Measurements from ENCODE around the gene TMEM170B.

The TMEM170B gene, protein sequence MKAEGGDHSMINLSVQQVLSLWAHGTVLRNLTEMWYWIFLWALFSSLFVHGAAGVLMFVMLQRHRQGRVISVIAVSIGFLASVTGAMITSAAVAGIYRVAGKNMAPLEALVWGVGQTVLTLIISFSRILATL
- 5.1 to 9.4 reads per million in 2 experiments for total RNA-seq

DNA sequence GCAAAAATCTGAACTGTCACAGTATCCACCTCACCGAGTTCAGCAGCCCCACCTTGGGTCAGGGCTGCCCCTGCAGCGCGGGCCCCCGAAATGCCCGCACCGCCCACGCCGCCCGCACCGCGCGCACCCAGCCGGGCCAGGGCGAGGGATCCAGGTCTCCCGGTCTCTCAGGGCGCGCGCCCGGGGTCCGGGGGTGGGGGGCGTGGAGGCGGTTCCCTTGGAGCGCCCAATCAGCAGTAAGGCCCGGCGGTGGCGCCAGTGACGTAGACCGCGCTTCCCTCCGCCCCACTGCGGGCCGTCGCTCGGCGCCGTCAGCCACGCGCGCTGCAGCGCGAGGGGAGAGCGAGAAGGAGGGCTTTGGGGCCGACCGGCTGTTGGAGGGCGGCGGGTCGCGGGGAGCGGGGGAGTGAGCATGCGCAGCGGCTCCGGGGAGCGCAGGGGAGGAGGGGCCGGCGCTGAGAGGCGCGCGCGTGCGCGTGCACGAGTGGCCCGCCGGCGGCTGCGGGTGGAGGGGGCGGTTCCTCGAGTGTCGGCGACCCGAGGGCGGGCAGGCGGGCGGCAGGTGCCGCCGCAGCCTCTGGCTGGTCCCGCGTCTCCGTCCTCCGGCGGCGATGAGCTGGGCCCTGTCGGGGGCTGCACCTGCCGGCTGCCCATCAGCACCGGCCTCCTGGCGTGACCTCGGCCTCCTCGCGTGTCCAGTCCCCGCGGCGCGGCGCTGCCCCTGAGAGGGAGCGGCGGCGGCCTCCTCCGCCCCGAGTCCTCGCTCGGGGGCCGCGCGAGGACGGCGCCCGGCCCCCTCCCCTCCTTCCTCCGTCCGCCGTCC is at the start of gene TMEM170B:
Gene TMEM170B, plus strand, starts transcription at position 521 of the 823 bp plus-strand sequence. CDS start 529 bp downstream, outside the sequence.
- peak; percentile 93 for DNase-seq (ENCODE audit: low read depth)

DNA sequence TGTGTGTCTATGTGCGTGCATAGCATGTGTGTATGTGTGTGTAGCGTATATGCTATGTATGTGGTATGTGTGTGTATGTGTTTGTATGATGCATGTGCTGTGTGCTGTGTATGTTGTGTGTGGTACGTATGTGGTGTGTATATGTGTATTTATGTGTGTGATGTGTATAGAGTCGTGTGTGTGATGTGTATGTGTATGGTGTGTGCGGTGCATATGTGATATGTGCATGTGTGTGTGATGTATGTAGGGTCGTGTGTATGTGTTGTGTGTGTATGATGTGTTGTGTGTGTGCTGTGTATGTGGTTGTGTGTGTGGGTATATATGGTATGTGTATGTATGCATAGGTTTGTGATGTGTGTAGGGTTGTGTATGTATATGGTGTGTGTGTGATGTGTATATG is 46.6 kb upstream of the TMEM170B start:
- DNase-seq (ENCODE audit: low read depth): no peak

DNA sequence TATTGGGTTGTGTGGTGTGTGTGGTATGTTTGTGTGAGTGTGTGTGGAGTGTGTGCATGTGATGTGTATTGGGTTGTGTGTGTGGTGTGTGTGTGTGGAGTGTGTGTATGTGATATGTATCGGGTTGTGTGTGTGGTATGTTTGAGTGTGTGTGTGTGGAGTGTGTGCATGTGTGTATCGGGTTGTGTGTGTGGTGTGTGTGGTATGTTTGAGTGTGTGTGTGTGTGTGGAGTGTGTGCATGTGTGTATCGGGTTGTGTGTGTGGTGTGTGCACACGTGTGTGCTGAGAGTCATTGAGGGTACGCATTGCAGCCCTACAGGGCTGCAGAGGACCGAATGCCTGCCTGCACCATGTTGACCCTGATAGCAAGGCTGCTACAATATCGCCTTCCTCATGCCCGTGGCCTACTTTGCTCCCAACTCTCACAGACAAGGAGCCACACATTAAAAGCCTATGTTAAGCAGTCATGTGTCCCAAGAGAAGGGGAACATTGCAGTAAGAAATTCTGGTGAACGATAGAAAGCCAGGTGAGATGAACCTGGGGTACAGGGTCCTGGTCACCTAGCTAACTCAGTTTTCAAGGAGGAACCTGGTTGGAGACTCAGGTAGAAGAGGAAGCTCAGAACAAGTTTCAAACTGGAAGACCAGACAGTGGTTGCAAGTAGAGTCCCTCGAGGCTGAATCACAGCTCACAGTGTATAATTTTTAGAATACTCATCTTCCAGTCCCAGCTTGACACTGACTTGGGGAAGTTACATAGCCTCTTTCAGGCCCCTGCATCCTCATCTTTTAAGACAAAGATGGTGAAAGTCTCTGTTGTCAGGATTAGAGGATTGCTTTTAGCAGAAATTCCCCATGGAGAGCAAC is 45.7 kb upstream of the TMEM170B start:
- no peak for DNase-seq (ENCODE audit: low read depth)

DNA sequence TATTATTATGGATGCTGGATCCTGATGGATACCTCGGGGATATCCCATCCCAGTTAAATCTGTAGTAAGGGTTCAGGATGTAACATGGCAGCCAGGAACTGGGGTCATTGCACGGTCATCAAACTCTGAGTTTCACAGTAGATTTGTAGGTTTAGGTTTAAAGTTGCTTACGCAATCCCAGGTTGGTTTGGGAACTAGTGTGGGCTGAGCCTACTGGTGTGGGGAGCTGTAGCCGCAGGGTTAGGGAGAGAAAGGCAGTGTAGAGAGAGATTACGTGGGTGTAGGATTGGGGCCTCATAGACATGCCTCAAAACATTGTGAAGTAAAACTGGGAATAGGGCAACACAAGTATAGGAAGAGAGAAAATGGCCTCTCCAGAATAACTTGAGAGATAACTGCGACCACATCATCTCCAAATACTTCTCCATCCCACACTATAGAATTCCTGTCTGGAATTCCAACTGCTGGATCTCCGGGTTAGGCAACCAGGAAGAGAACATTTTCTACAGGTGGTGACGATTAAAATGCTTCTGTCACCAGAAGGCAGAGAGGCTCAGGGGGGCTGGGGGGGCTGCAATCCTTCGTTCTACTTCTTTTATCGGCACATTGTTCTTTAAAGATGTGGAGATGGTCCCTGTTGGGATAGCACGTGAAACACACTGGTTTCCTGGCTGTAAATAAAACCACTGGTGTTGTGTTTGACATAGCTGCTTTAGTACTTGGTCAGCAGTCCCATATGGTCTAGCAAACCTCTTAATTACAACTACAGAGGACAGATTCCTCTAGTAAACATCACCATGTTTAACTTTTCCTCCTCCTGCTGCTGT is 44.9 kb upstream of the TMEM170B start:
- no peak for DNase-seq (ENCODE audit: low read depth)

DNA sequence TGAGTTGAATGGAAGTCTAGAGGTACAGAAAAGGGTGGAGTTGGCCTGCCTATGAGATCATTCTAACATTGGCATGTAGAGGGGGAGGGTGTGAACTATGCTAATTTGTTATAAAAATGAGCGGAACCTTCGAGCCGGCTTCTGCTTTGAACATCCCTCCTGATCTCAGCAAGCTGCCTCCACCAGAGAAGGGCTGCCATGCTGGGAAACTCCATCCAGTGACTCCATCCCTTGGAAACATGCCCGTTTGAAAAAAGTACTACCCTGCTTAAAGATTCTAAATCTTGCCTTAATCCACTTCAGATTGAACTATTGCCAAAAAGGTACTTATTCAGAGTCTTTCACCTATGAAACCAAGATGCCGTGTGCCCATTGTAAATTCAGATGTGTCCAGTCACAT is 43.6 kb upstream of the TMEM170B start:
- no peak for DNase-seq (ENCODE audit: low read depth)

DNA sequence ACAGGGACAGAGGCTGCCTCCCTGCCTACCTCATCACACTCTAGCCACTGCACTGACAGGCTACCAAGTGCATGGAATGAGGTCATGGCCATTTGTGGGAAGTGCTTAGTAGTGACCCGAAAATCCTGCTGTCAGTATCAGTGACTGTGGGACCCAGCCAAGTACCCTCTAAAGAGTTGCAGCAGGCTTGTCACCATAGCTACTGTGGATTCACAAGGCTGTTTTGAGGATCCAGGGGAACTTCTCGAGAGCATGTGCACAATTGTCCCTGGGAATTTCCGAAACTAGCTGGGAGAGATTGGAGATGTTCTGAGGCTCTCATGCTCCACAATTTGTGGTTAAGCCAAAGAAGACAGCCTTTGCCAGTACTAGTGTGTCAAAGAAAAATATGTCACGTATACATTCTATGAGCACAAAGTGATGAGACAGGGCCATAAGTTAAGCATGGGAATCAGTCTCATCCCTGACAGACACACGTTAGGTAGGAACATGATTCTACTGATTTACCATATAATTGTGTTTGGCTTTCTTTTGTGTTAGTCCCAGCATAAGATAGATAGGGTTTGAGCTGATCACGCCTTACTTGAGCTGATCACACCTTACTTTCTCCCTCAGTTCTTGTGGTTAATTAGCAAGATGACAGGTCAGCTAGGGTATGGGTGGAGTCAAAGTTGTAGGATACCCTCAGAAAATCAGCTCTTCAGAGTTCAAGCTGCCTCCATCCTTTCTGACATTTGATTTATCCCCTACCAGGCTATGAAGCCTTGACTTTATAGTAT is 42.6 kb upstream of the TMEM170B start:
- no peak for DNase-seq (ENCODE audit: low read depth)

DNA sequence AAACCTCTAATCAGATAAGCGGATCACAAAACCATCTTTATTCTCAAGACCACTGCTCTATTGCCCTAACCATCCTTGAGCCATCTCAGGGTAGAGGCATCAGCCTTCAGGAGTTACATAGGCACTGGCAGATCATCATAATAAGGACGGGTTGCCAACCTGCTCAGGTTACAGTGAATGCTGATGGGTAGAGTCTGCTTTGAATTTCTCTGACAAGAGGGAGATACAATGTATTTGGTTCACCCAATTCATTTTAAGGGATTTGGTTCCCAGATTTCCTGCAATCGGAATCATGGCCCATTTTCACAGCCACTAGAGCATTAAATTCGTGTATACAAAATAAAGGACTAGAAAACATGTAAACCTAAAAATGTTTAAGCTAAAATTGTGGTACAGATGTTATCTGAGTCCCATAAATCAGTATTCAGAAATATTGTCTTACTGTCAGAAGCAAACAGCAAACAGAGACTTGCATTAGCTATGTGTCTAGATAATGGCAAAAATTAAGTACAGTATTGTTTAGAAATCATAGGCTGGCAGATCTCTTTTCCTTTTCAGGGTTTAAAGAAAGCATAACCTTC is 41.9 kb upstream of the TMEM170B start:
- DNase-seq (ENCODE audit: low read depth): no peak

DNA sequence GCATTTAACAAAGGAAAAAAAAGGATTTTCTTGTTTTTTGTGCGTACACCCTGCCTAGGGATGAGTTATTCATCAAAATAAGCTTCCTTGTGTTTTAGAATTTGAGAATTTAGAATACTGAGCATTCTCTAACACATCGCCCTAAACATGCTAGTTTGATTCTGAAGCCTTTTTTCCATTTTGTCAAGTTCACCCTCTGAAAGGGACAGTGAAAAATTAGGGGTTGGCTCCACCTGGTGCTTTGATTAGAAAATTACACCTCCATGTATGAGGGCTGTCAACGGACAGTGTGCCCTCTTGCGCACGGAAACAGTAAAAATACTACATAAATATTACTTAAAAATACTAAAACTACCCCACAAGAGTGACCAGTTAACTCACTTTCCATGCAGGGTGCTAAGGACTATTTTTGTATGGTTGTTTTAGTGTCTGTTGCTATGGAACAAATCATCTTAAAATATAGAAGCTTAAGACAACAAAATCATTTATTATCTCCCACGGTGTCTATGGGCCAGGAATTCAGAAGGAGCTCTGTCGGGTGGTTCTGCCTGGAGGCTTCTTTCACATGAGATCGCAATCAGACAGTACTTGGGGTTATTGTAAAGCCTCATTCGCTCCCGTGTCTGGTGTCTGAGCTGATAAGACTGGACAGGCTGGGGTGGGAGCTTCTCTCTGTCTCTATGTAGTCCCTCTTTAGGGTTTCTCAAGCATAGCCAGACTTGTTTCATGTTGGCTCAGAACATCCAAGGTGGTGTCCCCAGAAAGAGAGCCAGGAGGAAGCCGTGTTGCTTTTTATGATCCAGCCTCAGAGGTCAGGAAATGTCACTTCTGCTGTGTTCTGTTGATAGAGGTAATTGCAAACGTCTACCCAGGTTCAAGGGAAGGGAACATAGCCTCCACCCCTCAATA is 41.1 kb upstream of the TMEM170B start:
- DNase-seq (ENCODE audit: low read depth): peak; percentile 62

DNA sequence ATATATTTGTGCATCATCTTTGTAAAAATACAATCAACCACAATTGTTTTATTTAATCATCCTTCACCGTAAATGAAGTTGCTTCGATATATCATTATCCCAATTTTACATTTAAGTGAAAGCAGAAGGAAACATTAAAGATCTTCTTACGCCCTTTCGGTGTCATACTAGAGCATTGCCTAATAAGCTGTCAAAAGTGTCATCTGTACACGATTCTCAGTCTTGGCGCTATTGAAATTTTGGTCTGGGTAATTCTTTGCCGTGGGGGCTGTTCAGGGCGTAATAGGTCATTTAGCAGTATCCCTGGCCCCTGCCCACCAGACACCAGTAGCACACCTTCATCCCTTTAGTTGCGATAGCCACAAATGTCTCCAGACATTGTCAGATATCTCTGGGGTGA is 40.4 kb upstream of the TMEM170B start:
- no peak for DNase-seq (ENCODE audit: low read depth)

DNA sequence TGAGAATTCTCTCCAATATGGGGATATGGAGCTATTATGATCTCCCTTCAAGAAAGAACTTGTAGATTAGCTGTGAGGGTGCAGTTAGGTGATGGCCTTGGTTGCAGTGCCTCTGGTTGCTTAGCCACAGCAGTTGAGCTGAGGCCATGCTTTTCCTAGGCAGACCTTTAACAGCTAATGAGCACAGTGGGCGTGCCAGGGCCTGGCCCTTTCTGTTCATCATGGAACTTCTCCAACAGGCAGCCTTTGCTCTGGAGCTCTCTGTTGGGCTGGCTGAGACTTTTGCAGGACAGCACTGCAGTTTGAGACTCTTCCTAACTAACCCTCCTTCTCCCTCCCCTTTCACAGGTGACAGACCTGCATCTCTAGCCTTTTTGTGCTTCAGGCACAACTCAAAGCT is 39.7 kb upstream of the TMEM170B start:
- no peak for DNase-seq (ENCODE audit: low read depth)

DNA sequence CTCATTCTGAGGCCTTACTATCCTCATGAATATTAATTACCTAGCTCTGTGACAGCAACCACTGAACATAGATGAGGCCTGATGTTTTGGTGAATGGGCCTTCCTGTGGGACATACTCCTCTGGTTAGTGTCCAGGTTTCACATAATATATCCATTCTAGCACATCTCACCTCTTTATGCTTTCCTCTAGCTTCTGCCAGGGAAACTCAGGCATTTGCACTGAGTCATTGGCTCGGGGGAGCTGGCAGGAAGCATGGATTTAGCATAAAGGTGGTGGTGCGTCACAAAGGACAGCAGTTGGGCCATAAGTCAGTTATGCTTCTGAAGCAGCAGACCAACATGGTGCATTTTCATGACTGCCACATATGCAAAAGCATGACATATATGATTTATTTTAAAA is 37.5 kb upstream of the TMEM170B start:
- no peak for DNase-seq (ENCODE audit: low read depth)

DNA sequence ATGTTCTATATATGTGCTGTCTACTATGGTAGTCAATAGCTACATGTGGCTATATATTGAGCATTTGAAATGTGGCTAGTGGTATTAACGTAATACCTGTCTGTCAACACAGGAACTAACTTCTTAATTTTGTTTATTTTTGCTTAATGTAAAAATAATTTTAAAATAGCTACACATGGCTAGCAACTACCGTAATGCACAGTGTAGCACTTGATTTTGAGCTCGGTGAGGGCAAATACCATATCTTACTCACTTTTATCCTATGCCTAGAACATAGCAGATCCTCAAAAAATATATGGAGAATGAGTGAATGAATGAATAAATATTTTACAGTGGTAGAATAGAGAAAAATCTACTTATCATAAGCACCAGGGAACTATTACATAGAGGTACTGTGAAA is 28.1 kb upstream of the TMEM170B start:
- DNase-seq (ENCODE audit: low read depth): no peak

DNA sequence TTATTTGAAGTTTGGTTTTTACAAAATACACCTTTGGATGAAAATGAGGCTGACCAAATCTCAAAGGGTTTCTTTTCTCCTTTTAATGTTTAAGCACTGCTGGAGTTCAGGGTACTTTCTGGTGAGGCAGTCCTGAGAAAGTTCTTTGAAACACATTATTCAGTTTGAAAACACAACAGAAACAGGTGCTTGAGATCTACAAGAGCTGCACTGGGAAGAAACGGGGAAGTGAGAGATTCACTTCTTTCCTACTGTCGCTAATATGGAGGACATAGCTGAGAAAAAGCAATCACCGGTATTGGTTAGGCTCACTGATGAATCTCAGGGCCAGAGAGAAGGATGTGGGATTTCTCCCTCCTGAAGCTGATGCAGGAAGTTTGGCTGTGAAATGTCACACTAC is 22.9 kb upstream of the TMEM170B start:
- no peak for DNase-seq (ENCODE audit: low read depth)

DNA sequence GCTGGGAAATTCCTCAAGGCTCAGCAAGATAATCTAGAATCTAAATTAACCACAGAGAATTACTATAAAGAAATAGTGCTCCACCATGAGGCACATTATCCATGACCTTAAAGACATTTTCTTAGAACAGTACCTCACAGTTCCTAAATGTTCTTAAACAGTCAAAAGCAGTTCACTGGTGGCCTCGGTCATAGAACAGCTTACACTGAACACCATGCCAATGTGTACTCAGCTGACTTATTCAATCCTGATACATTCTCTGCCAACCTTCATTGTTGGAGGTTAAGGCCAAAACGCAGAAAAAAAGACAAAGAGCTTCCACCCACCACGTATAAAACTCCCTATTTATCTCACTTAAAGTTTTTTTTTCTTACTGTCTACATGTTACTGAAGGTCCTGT is 21.8 kb upstream of the TMEM170B start:
- DNase-seq (ENCODE audit: low read depth): no peak

DNA sequence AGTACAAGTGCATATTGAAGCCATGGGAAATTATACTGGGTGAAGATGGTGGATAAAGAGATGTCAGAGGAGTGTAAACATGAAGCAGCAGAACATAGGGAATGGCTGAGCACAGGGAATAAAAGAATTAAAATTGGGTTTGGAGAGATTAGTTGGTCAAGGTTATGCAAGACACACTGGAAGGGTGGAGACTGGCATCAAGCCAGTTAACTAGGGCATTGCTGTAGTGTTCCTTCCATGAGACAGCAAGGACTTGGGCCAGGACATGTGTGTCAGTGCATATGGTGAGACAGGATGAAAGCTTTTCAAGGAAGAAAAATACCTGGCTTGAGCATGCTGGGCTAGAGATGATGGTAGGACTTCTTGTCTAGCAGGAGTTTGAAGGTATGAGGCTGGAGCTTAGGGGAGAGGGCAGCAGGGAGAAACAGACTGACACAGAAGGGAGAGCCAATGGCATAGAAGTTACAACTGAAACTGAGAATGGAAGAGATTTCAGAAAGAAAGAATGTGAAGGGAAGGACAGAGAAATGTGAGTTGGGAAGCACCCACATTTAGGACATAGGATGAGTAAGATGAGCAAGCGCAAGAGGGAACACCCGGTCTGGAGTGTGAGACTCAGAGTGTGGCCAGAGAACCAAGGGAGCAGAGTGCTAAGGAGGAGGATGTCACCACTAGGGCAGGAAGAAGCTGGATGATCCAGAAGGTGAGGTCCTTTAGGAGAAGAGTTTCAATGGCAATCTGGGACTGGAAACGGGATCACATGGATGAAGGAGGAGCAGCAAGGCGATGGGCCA is 14.5 kb upstream of the TMEM170B start:
- DNase-seq (ENCODE audit: low read depth): no peak

DNA sequence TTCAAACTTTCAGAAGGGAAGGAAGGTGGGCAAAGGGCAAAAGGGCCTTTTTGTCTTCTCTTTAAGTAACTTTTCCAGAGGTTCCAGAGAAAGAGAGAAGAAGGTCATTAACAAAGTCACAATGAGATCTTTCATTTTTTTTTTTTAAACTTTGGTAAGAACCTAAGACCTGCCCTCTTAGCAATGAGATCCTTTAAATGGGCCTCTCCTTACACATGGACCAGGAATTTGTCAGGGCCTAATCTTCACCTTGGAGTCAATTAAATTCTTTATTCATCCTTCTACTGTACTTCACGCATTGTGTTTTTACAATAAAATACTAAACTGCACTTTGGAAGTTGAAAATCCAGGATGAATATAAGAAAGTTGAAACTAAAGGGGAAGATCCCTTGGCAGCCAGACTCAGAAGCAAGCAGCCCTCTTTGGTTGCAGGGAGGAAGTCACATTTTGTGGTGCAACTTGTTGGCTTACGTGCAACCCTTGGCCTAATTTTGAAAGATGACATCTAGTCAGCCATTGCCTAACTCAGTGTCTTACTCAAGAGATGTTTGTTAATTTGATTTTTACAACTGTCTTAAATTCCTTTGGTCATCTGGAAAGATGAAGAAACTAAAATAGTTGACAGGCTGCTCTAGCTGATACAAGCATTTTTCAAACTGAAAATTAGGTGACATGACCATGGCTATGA is 11.9 kb upstream of the TMEM170B start:
- no peak for DNase-seq (ENCODE audit: low read depth)

DNA sequence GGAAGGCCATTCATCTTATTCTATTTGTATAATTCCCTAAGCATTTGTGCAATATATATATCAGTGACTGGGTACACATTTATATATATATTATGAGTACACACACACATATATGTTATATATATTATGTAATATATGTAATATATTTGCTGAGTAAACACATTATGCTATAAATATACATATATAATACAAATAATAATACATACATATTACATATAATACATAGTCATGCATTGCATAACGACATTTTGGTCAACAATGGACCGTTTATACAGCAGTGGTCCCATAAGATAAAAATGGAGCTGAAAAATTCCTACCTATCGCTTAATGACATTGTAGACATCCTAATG is 11.4 kb upstream of the TMEM170B start:
- DNase-seq (ENCODE audit: low read depth): no peak

DNA sequence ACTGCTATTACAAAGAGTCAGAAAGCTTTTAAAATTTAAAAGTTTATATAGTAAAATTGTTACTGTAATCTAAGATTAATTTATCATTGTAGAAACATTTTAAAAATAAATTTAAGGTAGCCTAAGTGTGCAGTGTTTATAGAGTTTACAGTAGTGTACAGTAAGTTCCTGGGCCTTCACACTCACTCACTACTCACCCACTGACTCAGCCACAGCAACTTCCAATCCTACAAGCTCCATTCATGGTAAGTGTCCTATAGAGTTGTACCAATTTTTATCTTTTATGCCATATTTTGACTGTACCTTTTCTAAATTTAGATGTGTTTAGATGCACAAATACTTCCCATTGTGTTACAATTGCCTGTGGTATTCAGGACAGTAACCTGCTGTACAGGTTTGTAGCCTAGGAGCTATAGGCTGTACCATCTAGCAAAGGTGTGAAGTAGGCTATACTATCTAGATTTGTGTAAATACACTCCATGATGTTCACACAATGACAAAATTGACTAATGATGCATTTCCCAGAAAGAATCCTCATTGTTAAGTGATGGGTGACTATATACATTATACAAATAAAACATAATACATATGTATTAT is 10.2 kb upstream of the TMEM170B start:
- no peak for DNase-seq (ENCODE audit: low read depth)
